Endothelial cell (in vitro differentiated cells): ENCODE results near the gene UTP15. TPM values are rescaled to one million over a fixed set of nuclear protein-coding genes. Genes with fewer than 3 reads are reported as not detected.
A peak's percentile ranks its signal among the peaks of the same experiment; 100 is the strongest.

Experiments used
- DNase-seq: peaks from one replicate; pipeline ENCODE4 v3.0.0; 2021; ENCODE audit warnings: low spot score
- H3K27ac Mint-ChIP-seq: one replicate; pipeline ENCODE4 v1.8.0; 2021; ENCODE audit warnings: mixed read lengths, inconsistent platforms; ENCODE audit not compliant: unreplicated experiment
- H3K27me3 Mint-ChIP-seq: one replicate; pipeline ENCODE4 v1.8.0; 2021; ENCODE audit warnings: mild to moderate bottlenecking, moderate library complexity, mixed read lengths, inconsistent platforms; ENCODE audit not compliant: unreplicated experiment
- H3K36me3 Mint-ChIP-seq: one replicate; pipeline ENCODE4 v1.8.0; 2021; ENCODE audit warnings: mild to moderate bottlenecking, low read depth, mixed read lengths, inconsistent platforms; ENCODE audit not compliant: unreplicated experiment
- H3K4me1 Mint-ChIP-seq: one replicate; pipeline ENCODE4 v1.8.0; 2021; ENCODE audit warnings: mild to moderate bottlenecking, mixed read lengths, inconsistent platforms; ENCODE audit not compliant: unreplicated experiment
- H3K4me3 Mint-ChIP-seq: one replicate; pipeline ENCODE4 v1.8.0; 2021; ENCODE audit warnings: mild to moderate bottlenecking, mixed read lengths, inconsistent platforms; ENCODE audit not compliant: unreplicated experiment
- H3K9me3 Mint-ChIP-seq: one replicate; pipeline ENCODE4 v1.8.0; 2021; ENCODE audit warnings: mixed read lengths, inconsistent platforms; ENCODE audit not compliant: unreplicated experiment
- long read RNA-seq: library from polyadenylated mRNA; unstranded; transcript quantifications from one replicate; pipeline ENCODE4 v2.0.0, GENCODE V29; 2020; ENCODE audit not compliant: unreplicated experiment
- total RNA-seq: library from RNA; stranded (reverse); fragmentation: NEBNext Ultra II Directional; extraction: Animal tissue kit (Norgen Biotek cat#: 25700); gene quantifications from one replicate; pipeline ENCODE4 v1.2.1, GENCODE V29; 2021; ENCODE audit not compliant: unreplicated experiment
- TF ChIP-seq, protein P1 (sequence below): fragments of 200-600 bp; sonication (generic); IDR thresholded peaks from one replicate; pipeline ENCODE4 v1.5.0; 2021; ENCODE audit warnings: antibody characterized with exemption; ENCODE audit not compliant: unreplicated experiment

Gene UTP15, protein sequence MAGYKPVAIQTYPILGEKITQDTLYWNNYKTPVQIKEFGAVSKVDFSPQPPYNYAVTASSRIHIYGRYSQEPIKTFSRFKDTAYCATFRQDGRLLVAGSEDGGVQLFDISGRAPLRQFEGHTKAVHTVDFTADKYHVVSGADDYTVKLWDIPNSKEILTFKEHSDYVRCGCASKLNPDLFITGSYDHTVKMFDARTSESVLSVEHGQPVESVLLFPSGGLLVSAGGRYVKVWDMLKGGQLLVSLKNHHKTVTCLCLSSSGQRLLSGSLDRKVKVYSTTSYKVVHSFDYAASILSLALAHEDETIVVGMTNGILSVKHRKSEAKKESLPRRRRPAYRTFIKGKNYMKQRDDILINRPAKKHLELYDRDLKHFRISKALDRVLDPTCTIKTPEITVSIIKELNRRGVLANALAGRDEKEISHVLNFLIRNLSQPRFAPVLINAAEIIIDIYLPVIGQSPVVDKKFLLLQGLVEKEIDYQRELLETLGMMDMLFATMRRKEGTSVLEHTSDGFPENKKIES
- 17.2 TPM for total RNA-seq
- long read RNA-seq, partial matches to known transcripts: 1 of 5 reads
- long read RNA-seq, other reads (novel, unspliced or antisense): 0 of 5 reads

DNA sequence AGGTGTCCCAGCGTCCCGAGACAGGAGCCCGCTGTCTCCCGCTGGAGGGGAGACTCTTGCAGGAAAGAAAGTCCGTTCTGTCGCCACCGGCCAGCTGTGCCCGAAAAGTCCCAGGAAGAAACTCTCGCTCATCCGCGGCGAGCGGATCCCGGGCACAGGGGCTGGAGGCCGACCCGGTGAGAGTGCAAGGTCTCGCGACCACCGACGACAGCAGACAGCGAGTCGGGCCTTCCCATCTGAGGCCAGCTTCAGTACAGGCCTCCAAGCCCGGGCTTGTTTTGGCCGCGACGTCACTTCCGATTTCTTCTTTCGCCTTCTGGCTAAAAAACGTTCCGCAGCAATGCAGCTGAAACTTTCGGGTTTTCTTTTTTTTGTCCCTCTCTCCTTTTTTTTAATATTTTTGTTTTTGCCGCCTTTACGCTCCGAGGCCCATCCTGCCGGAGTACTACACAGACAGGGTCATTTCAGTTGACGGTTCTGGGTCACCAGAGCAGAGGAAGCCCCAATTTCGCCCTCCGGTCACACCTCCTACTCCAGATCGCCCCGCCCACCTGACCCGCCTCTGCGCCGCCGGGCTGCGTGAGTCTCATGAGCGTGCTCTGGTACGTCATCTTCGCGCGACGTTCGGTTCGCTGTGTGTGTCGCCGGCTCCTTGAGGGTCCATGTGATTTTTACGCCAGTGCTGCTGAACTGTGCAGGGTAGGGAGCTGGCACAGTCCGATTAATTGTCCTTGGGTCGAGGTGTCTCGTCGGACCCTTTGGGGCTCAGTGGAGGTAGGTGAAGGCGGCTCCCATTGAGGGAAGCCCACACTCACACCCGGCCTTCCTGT, at the start of gene UTP15, which contains the start of gene ANKRA2:
Gene UTP15, plus strand, starts transcription at position 605 of the 830 bp plus-strand sequence. CDS start 1,602 bp downstream, outside the sequence.
Gene ANKRA2, minus strand, starts transcription at position 501 of the 830 bp plus-strand sequence. CDS start 2,758 bp downstream, outside the sequence.
- H3K4me3 Mint-ChIP-seq: peak within 1 kb of the TSS; percentile 99
- peak within 1 kb of the TSS; percentile 99 for H3K27ac Mint-ChIP-seq
- DNase-seq: peak; percentile 99
- TF ChIP-seq, protein P1, sequence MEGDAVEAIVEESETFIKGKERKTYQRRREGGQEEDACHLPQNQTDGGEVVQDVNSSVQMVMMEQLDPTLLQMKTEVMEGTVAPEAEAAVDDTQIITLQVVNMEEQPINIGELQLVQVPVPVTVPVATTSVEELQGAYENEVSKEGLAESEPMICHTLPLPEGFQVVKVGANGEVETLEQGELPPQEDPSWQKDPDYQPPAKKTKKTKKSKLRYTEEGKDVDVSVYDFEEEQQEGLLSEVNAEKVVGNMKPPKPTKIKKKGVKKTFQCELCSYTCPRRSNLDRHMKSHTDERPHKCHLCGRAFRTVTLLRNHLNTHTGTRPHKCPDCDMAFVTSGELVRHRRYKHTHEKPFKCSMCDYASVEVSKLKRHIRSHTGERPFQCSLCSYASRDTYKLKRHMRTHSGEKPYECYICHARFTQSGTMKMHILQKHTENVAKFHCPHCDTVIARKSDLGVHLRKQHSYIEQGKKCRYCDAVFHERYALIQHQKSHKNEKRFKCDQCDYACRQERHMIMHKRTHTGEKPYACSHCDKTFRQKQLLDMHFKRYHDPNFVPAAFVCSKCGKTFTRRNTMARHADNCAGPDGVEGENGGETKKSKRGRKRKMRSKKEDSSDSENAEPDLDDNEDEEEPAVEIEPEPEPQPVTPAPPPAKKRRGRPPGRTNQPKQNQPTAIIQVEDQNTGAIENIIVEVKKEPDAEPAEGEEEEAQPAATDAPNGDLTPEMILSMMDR: no peak
- H3K27me3 Mint-ChIP-seq: no peaks in the 10 kb centered on the region
- H3K4me1 Mint-ChIP-seq: peaks cover 4% of the 10 kb centered on the region
- H3K9me3 Mint-ChIP-seq: no peaks in the 10 kb centered on the region
- H3K36me3 Mint-ChIP-seq: peaks cover 5% of the 10 kb centered on the region

DNA sequence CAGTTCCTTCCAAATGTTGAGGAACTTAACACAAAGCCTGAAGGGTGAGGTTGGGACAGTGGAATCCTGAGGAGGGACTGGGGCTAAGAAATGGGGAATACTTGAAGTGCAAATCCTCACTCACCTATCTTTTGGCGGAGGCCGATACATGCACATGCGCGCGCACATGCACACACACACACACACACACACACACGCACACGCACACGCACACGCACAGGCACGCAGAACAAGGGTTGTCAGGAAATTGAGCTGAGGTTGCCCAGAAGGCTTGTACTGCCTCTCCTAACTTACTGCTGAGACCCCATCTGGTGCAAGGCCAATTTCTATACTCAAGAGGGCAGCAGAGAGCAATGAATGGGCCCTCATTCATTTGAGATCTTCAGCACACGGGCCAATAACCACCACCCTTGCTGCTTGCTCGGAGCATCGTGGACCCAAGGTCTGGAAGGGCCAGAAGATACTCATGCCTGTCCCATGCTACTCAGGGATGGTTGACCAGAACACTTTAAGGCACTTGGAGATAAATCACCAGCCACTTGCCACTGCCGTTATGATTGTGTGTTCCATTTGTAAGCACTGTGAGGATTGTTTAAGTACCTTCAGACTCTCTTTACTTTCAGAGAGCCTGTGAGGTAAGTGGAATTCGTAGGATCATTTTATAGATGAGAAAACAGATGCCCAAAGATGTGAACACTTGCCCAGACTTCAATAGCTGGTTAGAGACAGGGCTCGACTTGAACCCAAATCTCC, 45.8 kb upstream of the UTP15 start:
- peak; percentile 75 for DNase-seq
- H3K36me3 Mint-ChIP-seq: no peaks in the 10 kb centered on the region
- no peak overlapping the region for H3K27ac Mint-ChIP-seq
- TF ChIP-seq, protein P1: peak; percentile 65
- H3K4me3 Mint-ChIP-seq: peak overlapping the region; percentile 59
- H3K27me3 Mint-ChIP-seq: no peaks in the 10 kb centered on the region
- H3K4me1 Mint-ChIP-seq: no peaks in the 10 kb centered on the region
- H3K9me3 Mint-ChIP-seq: no peaks in the 10 kb centered on the region

DNA sequence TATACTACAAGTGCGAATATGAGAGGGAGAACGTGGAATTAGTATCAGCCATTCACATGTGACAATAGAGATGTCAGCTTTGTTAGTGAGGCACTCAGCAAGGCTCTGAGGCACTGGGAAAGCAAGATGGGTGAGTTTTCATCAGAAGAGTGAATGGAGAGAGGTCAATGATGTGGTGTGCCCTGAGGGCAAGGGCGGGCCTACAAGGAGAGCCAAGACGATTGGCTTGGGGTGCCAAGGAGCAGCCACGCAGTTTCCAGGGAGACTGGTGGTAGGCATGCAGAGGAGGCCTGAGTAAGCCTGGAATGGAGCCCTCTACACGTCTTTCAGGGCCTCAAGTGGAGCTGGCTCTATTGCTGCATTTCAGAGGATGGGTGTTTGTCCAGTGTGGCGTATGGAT, 42.6 kb upstream of the UTP15 start:
- H3K4me3 Mint-ChIP-seq: no peak overlapping the region
- no peaks in the 10 kb centered on the region for H3K36me3 Mint-ChIP-seq
- TF ChIP-seq, protein P1: no peak
- no peaks in the 10 kb centered on the region for H3K4me1 Mint-ChIP-seq
- H3K27ac Mint-ChIP-seq: no peak overlapping the region
- no peaks in the 10 kb centered on the region for H3K9me3 Mint-ChIP-seq
- DNase-seq: no peak
- H3K27me3 Mint-ChIP-seq: no peaks in the 10 kb centered on the region

DNA sequence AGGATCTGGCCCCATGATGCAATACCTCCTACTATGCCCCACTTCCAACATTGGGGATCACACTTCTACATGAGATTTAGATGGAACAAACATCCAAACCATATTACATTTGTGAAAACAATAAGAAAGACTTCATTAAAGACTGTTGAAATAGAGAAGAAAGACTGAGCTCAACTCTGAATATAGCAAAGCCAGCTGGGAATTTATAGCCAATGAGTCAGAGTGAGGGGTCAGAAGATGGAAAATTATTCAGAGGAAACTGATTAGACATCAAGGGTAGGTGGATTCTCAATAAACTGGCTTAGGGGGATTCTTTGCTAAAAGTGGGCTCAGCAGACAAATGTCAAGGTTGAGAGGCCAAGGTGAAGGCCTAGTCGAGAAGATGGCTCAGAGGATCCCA, 41.7 kb upstream of the UTP15 start:
- no peak for DNase-seq
- Mint-ChIP-seq H3K36me3 (no peaks in the 10 kb centered on the region), H3K27ac (no peak overlapping the region), H3K27me3 (no peaks in the 10 kb centered on the region), H3K4me1 (no peaks in the 10 kb centered on the region), H3K4me3 (no peak overlapping the region), H3K9me3 (no peaks in the 10 kb centered on the region)
- TF ChIP-seq, protein P1: no peak
